ENCODE data around the gene BACE2.

The BACE2 gene

DNA sequence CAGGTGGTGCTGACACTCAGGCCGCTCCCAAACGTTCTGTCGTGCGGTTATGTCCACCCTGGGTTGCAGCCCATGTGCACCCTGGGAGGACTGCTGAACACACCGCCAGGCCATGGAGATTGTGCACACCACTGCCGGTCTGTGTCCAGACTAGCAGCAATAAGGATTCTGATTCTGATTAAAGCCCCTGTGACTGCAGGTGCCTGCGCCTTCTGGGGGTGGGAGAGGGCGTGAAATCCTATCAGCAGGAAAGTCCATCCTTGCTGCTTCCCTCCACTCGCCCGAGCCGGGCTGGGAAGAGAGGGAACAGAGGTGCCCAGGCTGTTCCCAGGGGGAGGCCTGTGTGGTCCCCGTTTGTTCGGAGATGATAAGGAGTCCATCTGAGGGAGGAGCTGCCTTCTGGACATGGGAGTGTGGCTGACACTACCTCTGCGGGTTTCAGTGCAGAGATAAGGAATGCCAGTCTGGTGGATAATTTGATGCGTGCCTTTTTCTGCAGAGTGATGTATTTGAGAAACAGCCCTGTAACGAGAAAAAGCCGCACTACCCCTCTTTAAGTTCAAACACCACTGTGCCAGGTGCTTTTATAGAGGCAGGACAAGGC is 41.2 kb downstream of the BACE2 start:
- intact Hi-C loops (cut with DNase I): no loop called here
- no peak for DNase-seq

DNA sequence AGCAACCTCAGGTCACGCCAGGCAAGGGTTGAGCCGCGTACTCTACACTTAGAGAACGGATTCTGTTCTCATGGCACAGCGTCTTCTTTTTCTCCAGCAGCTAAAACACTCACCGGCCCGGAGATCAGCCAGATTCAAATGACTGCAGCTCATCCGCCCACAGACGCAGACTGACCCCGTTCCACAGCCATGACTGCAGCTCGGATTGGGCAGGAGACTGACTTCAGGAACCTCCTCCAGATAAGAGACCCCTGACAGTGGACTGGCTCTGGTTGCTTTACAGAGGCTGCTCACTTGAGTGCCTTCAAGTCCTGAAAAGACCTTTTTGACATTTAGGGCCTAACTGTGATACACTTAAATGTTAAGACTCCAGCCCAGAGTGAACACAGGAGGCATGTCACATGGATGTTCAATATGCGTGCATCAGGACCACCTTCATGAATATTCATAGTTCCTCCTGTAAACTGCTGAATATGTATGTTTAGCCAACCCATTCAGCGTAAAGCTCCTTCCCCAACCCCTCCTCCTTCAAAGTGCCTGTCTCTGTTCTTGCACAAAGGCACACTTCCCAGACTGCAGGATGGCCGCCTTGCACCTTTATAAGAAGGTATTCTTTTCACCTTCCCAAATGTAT is 42.6 kb downstream of the BACE2 start:
- DNase-seq: no peak
- intact Hi-C loops (cut with DNase I): no loop called here

DNA sequence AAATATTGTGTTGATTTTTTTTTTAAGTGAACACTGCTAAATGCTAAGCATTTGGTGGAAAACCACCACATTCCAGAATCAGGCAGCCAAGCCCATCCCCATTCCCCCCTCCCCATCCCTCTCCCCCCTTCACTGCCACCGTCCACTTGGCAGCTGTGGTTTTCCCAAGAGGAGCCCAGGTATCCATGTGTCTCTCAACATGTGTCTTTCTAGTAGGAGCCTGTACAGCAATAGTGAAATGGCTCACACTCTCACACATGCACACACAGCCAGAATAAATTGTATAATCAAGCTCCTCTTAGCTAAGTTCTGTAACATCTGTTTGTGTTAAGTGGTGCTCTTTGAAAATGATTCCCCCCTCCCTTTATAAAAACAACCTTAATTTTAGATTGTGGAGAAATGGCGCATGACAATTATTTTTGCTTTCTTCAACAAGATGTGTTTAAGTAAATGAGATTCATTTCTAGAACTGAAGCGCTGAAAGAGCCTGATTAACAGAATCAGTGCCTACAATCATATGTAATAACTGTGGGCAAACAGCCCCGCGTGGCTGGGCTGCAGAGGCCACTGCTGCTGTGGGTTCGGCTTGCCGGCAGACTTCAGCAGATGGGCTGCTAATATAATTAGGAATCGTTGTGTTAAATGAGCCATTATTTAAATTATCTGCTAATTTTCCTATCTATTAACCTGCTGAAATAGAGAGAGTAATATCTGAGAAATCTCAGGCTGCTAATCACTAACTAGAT is 43.3 kb downstream of the BACE2 start:
- intact Hi-C loops (cut with DNase I): no loop called here
- no peak for DNase-seq

DNA sequence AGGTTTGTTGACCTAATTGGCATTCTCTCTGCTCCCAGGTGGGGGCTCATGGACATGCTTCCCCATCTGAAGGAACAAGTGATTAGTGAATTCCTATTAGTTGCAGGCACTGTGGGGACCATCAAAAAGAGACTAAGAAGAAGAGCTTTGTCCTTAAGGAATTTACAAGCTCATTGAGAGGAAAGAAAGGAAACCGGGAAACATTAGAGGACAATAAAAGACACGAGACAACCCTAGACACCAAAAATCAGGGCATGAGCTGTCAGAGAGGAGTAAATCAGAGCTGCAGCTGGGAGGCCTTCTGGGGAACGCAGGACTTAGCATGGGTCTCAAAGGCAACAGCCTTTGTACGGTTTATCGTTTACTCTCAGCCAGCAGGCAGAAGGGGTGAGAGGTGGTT is 45.1 kb downstream of the BACE2 start:
- DNase-seq: no peak
- intact Hi-C loops (cut with DNase I): no loop called here

DNA sequence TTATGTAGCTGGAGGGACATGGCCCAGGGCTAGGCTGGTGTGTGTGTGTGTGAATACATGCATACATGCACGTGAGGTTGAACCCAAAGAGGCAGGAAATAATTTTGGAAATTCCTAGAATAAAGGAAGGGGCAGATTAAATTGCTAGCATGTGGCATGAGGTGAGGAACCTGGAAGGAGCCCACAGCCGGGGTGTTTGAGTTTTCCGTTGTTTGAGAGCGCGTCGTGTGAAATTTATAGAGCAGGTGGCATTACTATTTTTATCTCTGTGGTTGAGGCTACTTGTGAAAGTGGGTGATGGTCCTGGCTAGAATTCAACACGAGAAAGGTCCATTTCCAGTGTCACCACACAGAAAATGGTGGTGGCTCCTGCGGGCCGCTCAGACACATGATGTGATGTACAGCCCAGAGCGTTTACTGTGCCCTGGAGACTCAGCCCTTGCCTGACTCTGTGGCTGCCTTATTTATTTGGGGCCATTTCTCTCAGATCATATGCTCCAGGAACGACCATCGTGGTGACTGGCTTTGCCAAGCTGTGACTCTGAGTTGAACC is 48.0 kb downstream of the BACE2 start:
- intact Hi-C loops (cut with DNase I): no loop called here
- DNase-seq: no peak

DNA sequence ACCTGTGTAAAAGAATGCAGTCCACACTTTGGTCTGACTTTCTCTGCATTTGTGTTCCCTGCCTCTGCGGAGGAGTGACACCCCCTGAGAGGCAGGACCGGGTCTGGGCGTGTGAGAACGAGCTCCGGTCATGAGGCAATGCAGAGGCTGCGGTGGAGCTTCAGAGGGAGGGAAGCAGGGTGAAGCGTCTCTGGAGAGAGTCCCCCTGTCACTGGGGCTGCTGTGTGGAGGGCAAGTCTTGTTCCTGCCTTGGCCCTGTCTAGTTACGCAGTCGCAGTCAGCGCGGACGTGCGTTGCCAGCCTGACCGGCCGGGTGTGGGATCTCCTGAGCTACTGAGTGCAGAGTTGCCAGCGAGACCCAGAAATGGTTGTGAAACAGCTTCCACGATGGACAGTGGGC is 48.5 kb downstream of the BACE2 start:
- DNase-seq: no peak
- intact Hi-C loops (cut with DNase I): no loop called here

DNA sequence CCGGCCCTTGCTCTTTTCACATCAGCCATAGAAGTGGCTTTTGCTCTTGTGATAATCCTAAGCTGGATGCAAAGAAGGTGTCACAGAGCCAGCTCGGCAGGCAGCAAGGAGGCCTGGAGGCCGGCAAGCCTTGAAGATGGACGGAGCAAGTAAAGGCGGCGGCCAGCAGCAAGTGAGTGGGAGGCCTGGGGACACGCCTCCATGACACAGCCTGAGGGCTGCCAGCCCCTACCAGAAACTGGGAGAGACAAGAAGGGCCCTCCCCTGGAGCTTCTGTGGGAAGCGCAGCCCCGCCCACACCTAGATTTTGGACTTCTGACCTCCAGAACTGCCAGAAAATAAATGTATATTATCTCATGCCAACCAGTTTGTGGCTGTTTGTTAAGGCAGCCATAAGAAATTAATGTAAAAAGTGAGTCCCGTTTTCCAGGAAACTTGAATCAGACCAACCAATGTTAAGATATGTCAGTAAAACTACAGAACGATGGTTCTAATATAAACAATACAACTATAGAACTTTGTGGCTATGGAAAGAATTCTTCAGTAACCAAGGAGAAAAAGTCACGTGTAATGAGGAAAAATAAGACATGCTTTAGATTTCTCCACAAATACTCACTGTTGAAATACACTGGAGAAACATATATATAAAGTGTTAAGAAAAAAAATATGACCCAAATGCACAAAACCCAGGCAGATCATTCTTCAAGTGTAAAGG is 49.9 kb downstream of the BACE2 start:
- DNase-seq: peak in 1 of 10 donors; percentile 84
- intact Hi-C loops (cut with DNase I): no loop called here

DNA sequence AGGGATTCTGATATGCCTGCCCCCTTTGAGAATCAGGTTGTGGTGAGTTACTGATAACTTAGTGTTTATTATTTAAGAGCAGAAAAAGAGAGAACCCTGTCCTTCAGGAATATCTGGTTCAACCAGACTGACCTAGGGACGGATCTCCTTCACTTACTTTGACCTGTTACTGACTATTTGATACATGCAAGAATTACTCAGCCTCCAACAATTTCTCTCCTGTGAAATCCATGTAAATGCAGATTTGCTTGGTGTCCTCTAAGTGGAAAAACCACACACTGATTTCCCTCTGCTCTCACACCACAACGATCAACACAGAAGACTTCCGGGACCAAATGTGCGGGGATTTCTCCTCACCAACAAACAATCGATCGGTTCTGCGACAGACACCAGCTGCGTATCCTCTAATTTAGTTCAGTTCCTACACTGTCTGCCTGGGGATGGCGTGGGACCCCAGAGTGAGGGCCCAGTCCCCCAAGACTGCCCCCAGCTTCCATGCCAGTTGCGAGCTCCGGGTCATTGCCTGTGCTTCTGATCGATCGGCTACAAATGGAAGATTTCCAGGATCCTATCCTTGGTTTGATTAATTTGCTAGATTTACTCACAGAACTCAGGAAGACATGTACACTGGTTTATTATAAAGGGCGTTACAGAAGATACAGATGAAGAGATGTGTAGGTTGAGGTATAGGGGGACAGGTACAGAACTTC is 51.7 kb downstream of the BACE2 start:
- DNase-seq: no peak
- intact Hi-C loops (cut with DNase I): no loop called here

DNA sequence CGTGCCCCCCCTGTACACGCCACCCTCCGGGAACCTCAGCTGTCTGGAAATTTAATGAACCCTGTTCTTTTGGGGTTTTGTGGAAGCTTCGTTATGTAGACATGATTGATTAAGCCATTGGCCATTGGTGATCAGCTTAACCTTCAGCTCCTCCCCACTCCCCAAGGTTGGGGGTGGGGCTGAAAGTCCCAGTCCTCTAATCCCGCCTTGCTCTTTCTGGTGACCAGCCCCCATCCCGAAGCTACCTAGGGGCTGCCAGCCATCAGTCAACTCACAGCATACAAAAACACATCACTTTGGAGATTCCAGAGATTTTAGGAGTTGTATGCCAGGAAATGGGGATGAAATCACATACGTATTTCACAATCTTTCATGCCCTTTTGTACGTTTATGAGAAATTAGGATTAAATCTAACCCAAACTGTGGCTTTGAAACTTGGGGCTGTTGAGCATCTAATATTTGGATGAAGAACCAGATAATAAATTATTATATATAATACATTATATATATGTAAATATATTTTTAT is 52.3 kb downstream of the BACE2 start:
- intact Hi-C loops (cut with DNase I): no loop called here
- no peak for DNase-seq

DNA sequence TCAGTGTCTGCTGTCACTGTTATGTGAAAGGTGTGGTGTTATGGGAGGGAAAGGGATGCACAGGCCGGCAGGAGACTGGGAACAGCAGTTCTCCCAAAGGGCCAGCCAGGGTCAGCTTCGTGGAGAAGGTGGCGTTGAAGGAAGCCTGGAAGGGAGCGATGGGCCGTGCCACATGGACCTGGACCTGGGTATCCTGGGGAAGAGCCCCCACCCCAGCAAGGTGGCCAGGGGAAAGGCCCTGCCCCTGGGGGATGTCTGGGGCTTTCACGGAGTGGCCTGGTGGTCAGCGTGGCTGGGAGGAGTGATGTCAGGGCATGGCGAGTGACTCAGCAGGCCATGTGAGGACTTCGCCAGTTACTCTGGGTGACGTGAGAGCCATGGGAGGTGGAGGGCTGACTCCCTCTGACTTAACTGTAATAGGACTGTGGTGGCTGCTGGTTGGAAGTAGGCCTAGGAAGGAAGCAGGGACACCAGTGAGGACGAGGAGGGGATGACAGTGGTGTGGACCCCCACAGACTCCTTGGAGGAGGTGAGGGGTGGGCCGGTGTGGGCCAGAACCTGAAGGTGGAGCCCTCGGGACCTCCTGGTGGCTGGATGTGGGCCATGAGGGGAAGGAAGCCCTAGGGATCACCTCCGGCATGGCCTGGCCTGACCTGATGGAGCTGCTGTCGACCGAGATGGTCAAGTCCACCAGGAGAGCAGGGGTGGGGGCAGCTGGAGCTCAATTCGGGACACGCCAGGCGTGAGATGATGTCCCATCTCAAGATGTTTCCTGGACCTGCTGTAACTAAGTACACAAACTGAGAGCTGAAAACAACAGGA is 54.5 kb downstream of the BACE2 start:
- intact Hi-C loops (cut with DNase I): no loop called here
- peak in 1 of 10 donors; percentile 73 for DNase-seq

DNA sequence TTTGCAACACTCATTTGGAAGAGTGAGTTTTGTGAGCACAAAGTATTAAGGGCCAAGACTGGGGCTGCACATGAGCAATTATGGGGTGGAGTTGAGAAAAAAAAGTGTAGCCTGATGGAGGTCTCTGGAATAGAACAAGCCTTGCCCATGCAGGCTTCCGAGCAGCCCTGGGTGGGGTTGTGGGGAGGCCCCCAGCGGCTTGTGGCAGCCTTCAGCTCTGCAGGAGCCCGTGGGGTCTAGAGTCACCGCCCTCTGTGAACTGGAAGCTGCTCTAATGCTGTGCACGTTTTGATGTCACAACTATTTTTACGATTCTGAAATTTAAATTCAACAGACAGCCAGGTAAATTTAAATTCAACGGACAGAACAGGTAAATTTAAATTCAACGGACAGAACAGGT is 58.9 kb downstream of the BACE2 start:
- DNase-seq: no peak
- intact Hi-C loops (cut with DNase I): no loop called here

DNA sequence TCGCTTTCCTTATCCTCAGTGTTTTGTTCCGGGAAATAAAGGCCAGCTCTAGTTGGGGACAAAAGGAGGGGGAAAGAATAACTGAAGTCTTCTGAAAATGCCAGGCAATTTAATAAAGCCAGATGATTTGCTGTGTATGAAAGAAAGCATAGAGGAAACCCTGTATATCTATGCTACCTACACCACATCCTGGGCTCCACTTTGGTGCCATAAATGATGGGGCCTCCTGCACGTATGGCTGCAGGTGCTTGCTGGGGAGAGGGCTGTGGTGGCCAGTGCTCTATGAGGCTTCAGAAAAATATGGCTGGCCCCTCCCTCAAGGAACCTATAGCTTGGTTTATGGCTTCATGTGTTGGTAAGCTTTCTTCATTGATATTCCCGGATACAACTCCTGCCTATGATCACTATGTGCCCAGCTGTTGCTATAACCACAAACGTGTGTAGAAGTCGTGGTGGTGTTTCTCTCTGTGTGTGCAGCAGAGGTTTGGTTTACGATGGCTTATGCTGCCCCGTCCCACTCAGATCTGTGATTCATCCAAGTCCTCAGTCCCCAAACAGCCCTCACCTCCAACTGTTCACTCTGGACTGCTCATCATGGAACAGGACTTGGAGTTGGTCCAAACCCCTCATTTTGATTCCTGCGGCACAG is 59.5 kb downstream of the BACE2 start:
- peak in 1 of 10 donors; percentile 57 for DNase-seq
- intact Hi-C loops (cut with DNase I): no loop called here

DNA sequence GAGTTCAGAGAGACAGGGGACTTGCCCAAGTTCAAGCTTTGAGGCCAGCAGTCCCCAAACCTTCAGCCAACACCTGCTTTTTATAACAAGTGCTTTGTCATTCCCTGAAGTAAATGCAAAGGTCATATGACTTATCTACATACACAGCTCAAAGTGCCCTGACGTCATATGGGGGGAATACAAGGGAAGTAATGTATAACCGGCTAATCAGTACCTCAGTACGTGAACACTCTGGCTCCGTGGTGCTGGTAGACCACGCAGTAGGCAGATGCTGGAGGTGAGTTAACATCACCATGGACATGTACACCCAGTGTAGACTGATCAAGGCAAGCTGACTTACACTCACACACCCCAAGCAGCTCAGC is 60.0 kb downstream of the BACE2 start:
- DNase-seq: no peak
- intact Hi-C loops (cut with DNase I): no loop called here

DNA sequence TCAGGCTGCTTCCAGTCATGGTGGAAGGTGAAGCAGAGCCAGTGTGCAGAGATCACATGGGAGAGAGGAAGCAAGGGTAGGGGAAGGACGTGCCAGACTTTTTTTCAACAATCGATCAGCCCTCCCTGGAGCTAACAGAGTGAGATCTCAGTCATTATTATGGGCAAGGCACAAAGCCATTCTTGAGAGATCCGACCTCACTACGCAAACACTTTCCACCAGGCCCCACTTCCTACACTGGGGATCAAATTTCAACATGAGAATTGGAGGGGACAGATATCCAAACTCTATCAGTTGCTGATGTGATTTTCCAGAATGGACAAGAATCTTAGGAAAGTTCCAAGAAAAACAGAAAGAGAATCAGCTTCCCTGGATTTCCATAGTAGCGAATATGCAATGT is 60.5 kb downstream of the BACE2 start:
- intact Hi-C loops (cut with DNase I): no loop called here
- DNase-seq: no peak

DNA sequence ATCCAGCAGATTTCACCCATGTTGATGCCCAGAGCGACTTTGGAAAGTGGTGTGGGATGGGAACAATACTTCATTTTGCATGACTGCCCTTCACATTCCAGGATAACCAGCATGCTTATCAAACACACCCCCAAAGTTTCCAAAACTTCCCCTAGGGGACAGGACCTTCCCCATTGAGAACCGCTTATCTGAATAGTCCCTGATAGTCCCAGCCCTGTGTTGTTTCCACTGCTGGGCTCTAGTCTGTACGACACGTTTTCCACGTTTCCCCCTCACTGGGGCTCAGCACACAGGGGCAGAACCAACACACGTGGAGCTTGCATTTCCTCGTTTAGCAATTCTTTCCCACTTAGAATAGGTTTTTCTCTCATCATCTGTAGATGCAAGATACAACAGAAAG is 61.0 kb downstream of the BACE2 start:
- intact Hi-C loops (cut with DNase I): no loop called here
- no peak for DNase-seq

DNA sequence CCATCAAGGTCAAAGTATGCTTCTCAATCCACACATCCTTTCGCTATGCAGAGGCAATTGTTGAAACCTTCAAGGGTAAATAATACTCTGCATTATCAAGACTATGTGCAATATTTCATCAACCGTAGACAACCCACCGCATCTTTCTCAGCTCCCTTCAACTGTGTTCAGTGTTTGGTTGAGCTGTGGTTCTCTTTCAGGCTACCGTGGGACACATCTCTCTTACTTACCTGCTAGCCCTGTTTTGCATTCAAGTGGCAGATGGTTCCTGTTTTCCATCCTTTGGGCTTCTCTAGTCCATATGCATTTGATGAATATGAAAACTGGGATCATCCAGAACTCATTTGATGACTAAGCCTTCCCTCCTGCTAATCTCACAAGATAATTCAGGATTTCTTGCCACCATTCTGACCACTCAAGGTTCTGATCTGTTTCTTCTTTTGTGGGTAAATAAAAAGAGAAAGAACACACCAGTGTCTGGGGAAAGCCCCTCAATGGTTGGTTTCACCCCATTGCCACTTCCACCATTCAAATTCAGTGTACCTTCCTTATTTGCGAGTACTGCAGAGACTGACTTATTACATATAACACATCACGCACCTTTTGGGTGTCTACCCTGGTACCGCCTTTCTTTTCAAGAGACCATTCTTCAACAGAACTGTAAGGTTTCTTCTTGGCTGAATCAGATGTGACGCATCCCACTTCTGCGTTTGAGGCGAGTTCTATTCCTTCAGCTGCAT is 61.7 kb downstream of the BACE2 start:
- intact Hi-C loops (cut with DNase I): no loop called here
- no peak for DNase-seq

DNA sequence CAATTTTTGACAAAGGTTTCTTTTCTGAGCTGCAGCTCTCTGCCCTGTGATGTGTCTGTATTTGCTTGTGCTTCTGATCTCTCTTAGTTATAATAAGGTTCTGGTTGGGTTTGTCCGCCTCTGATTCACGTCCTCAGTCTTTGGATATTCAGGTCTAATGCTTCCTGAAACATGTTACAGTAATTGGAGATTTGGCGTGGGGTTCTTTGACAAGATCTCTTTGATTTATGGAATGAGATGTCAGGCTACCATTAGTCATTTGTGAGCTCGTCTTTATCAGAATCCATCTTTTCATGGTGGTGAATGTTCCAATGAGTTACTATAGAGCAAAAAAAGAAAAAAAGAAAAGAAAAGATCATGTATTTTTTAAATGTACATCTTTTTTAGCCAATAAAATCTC is 62.5 kb downstream of the BACE2 start:
- intact Hi-C loops (cut with DNase I): no loop called here
- no peak for DNase-seq

DNA sequence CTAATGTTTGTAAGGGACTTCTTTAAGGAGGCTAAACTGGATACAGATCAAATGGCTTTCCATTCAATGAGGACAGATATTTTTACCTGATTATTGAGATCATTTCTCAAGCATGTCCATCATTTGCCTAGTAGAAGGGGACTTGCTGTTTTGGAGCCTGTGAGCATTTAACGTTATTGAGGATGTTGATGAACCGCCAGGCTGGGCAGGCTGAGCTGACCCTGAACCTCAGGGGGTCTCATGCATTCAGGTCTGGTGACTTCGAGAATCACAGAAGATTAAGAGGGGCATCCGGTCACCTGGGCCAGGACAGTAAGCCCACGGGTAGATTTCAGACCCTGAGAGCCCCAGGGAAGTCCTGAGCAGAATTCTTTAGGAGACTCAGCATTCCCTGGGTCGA is 63.1 kb downstream of the BACE2 start:
- intact Hi-C loops (cut with DNase I): no loop called here
- no peak for DNase-seq

Data from posterior cingulate gyrus (tissue), 11 donors.